T-cell (primary cell): ENCODE data around the gene DESI1. TPM values are rescaled to one million over a fixed set of nuclear protein-coding genes. Genes with fewer than 3 reads are reported as not detected.
"Not testable (repeated sequence)": the region's sequence is repeated elsewhere in the genome, so short reads cannot be mapped to it uniquely, and the experiment has no call there.

Experiments
- ATAC-seq, 4 experiments: fragments of 200-7000 bp in 3 of 4; fragments of 150-1000 bp in 1 of 4; cut with Tn5 transposase; replicated peaks in 1 of 4; 1 replicate in 3 of 4; 2 replicates in 1 of 4; pipeline ENCODE4 v1.10.0; 2021; ENCODE audit warnings: moderate library complexity in 3 of 4, mild to moderate bottlenecking in 2 of 4, moderate number of reproducible peaks in 1 of 4
- CTCF ChIA-PET, 2 donors: fragments of 300-600 bp; sonication (Branson Sonifier 250); formaldehyde crosslinking; loops; one replicate each; lab custom pipeline; 2022; ENCODE audit warnings: antibody characterized with exemption in 2 of 2; lab: Charles Lee
- POLR2A ChIA-PET, 2 donors: fragments of 300-600 bp; sonication (Branson Sonifier 250); formaldehyde crosslinking; loops; one replicate each; lab custom pipeline; 2022; ENCODE audit warnings: antibody characterized with exemption in 2 of 2; lab: Charles Lee
- DNase-seq, 35 experiments: peaks; one replicate each; pipeline versions ENCODE4 v3.0.0 to v3.0.0-alpha.2; 2013 to 2023
- H3K27ac ChIP-seq: one replicate; pipeline ENCODE4 v1.5.1; 2013; ENCODE audit warnings: low read length
- H3K27me3 ChIP-seq, 2 experiments: replicated peaks in 1 of 2; 1 replicate in 1 of 2; 2 replicates in 1 of 2; pipeline versions ENCODE4 v1.6.1 to v1.7.0; 2013; ENCODE audit warnings: low read length in 1 of 2, mixed read lengths in 1 of 2; ENCODE audit not compliant: control insufficient read depth in 2 of 2, insufficient read depth in 2 of 2; ENCODE audit errors: extremely low read depth in 1 of 2
- H3K36me3 ChIP-seq, 2 donors: 1 replicate in 1 of 2; 2 replicates in 1 of 2; pipeline versions ENCODE4 v1.6.1 to v1.7.0; 2013; ENCODE audit warnings: low read length in 1 of 2; ENCODE audit not compliant: control insufficient read depth in 2 of 2, insufficient read depth in 1 of 2; ENCODE audit errors: extremely low read depth in 1 of 2
- H3K4me1 ChIP-seq, 2 experiments: 1 replicate in 1 of 2; 2 replicates in 1 of 2; pipeline versions ENCODE4 v1.6.1 to v1.7.0; 2013; ENCODE audit warnings: low read length in 2 of 2, mixed read lengths in 1 of 2; ENCODE audit not compliant: insufficient read depth in 2 of 2, control insufficient read depth in 1 of 2; ENCODE audit errors: extremely low read depth in 1 of 2
- H3K4me3 ChIP-seq, 2 donors: 1 replicate in 1 of 2; 2 replicates in 1 of 2; pipeline versions ENCODE4 v1.5.1 to v1.7.0; 2013; ENCODE audit warnings: mild to moderate bottlenecking in 2 of 2, low read length in 1 of 2, moderate library complexity in 1 of 2; ENCODE audit not compliant: control insufficient read depth in 1 of 2; ENCODE audit errors: extremely low read depth in 1 of 2
- H3K9me3 ChIP-seq: 2 replicates; pipeline ENCODE4 v1.7.0; 2013
- H3K27ac Mint-ChIP-seq, 2 donors: one replicate each; pipeline ENCODE4 v1.8.0; 2020 to 2021; ENCODE audit warnings: mild to moderate bottlenecking in 2 of 2, mixed read lengths in 2 of 2
- H3K27me3 Mint-ChIP-seq, 2 donors: one replicate each; pipeline ENCODE4 v1.8.0; 2021 to 2022; ENCODE audit warnings: mixed read lengths in 2 of 2
- H3K36me3 Mint-ChIP-seq: one replicate; pipeline ENCODE4 v1.8.0; 2021; ENCODE audit warnings: mixed read lengths
- H3K4me1 Mint-ChIP-seq, 3 donors: one replicate each; pipeline ENCODE4 v1.8.0; 2020 to 2022; ENCODE audit warnings: mixed read lengths in 3 of 3, mild to moderate bottlenecking in 1 of 3
- H3K4me3 Mint-ChIP-seq, 3 donors: one replicate each; pipeline ENCODE4 v1.8.0; 2020 to 2022; ENCODE audit warnings: mild to moderate bottlenecking in 3 of 3, mixed read lengths in 3 of 3, moderate library complexity in 3 of 3
- H3K9me3 Mint-ChIP-seq, 3 donors: one replicate each; pipeline ENCODE4 v1.8.0; 2020 to 2022; ENCODE audit warnings: mixed read lengths in 3 of 3
- WGBS: methylation state at CpG from one replicate; pipeline ENCODE4 v1.1.5; 2013; ENCODE audit warnings: missing lambda C conversion rate; ENCODE audit not compliant: insufficient coverage; 5-methylcytosine and 5-hydroxymethylcytosine counted together
- total RNA-seq, 35 experiments: library from RNA in 6 of 35; stranded (reverse) in 6 of 35; fragments of 120-200 nt in 1 of 35; gene quantifications; one replicate each; pipeline versions ENCODE4 v1.2.1 to v1.2.4 and lab custom pipeline; 2013 to 2026

Gene DESI1
- 10 to 100 TPM; 19.9 to 31.3 (median 28.7) TPM for total RNA-seq
- total RNA-seq (2013): 22.6 TPM
- total RNA-seq (lab: John Stamatoyannopoulos, UW): 27.0 to 212 (median 43.8) reads per million in 29 experiments

GRCh38 chr22:41620589-41621098, at the start of gene DESI1:
TSS of gene DESI1 (minus strand) at chr22:41621043. CDS start at chr22:41620839, 204 bp downstream.
- WGBS: under 1% methylated on average over 33 of the region's 40 CpGs
- Histone ChIP-seq H3K36me3 (peaks cover 14 to 22% of the 10 kb centered on the region in 2 donors), H3K27ac (peak within 1 kb of the TSS; percentile 97), H3K9me3 (no peaks in the 10 kb centered on the region), H3K4me1 (peaks cover 18 to 35% of the 10 kb centered on the region in 2 experiments), H3K4me3 (peak within 1 kb of the TSS; percentile 88 to 92), H3K27me3 (no peaks in the 10 kb centered on the region)
- H3K4me1 Mint-ChIP-seq: peaks cover 32 to 62% (median 54%) of the 10 kb centered on the region in 3 donors
- POLR2A ChIA-PET: interaction anchor here (0.6 to 1.7 kb wide), 4 partner anchors 17 to 239 kb away, joined by 3 to 15 read pairs (median 5); partner anchors contain the start of genes PMM1 (in 1 of the 2) and TEF (in 1 of the 2)
- H3K9me3 Mint-ChIP-seq: no peaks in the 10 kb centered on the region
- peak within 1 kb of the TSS; percentile 95 to 100 (median 96) for H3K4me3 Mint-ChIP-seq
- DNase-seq (peak in 1 of 35 experiments; percentile 7), ATAC-seq (peak; percentile 24 to 40 (median 36))
- H3K27me3 Mint-ChIP-seq: no peaks in the 10 kb centered on the region
- H3K36me3 Mint-ChIP-seq: peaks cover 21% of the 10 kb centered on the region
- CTCF ChIA-PET: interaction anchor here in 1 of 2 donors (0.6 to 1.4 kb wide), 4 partner anchors 31 to 320 kb away, joined by 3 to 4 read pairs (median 3); partner anchors contain the start of gene PMM1
- peak within 1 kb of the TSS; percentile 96 to 97 for H3K27ac Mint-ChIP-seq

DNA sequence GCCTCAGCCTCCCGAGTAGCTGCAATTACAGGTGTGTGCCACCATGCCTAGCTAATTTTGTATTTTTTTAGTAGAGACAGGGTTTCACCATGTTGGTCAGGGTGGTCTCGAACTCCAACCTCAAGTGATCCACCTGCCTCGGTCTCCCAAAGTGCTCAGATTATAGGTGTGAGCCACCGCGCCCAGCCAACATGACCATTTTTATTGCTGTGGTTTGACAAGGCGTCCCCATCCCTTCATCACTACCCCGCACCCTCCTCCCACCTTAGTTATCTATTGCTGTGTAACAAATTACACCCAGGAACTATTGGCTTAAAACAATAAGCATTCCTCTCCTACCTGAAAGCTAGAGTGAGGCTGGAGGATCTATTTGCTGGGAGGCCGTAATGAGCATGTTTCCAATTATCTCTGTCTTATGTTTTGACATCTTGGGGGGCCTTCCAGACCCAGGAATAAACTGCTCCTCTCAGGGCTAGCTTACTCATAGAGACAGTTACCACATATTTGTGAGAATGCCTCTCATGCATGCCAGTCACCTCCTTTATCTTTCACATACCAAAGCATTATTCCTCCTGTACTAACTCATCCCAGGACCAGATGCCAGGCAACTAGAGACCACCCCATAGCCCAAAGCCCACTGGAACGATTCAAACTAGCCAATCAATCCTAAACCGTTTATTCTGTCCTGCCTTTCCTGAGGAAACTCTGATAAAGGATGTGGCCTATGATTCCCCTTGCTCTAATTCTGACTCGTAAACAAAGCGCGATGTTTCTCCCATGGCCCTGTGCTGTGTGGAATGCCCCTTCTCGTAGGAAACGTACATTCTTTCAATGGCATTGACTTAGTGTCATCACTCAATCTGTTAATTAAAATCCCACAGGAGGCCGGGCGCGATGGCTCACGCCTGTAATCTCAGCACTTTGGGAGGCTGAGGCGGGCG, 48.4 kb upstream of the DESI1 start:
- H3K4me3 Mint-ChIP-seq: no peak overlapping the region
- ChIA-PET CTCF (no interaction called here), POLR2A (interaction anchor here (0.7 kb wide), 3 partner anchors 39 to 406 kb away, joined by 5 to 15 read pairs (median 10); no protein-coding TSS in a partner anchor)
- no peaks in the 10 kb centered on the region for H3K9me3 ChIP-seq
- peaks cover 16 to 19% (median 17%) of the 10 kb centered on the region in 3 donors for H3K4me1 Mint-ChIP-seq
- peak overlapping the region in 1 of 2 donors; percentile 16 for H3K27ac Mint-ChIP-seq
- no peak overlapping the region for H3K4me3 ChIP-seq
- H3K36me3 Mint-ChIP-seq: peaks cover 8% of the 10 kb centered on the region
- H3K27me3 Mint-ChIP-seq: no peaks in the 10 kb centered on the region
- no peaks in the 10 kb centered on the region for H3K27me3 ChIP-seq
- DNase-seq (no peak), ATAC-seq (no peak)
- no peak overlapping the region for H3K27ac ChIP-seq
- no peaks in the 10 kb centered on the region for H3K9me3 Mint-ChIP-seq
- 90% methylated on average over 8 of the region's 21 CpGs for WGBS
- H3K4me1 ChIP-seq: peaks cover 0 to 20% of the 10 kb centered on the region in 2 experiments
- H3K36me3 ChIP-seq: peaks cover 5 to 27% of the 10 kb centered on the region in 2 donors

GRCh38 chr22:41664951-41665350, 44.1 kb upstream of the DESI1 start:
- Mint-ChIP-seq H3K27me3 (no peaks in the 10 kb centered on the region), H3K27ac (peak overlapping the region; percentile 36 to 61), H3K4me1 (peaks cover 12 to 15% (median 13%) of the 10 kb centered on the region in 3 donors), H3K4me3 (no peak overlapping the region), H3K36me3 (peaks cover 30% of the 10 kb centered on the region), H3K9me3 (no peaks in the 10 kb centered on the region)
- ATAC-seq: no peak
- POLR2A ChIA-PET: interaction anchor here in 1 of 2 donors (0.5 kb wide), 1 partner anchor 135 kb away, joined by 3 read pairs; no protein-coding TSS in a partner anchor
- no peak for DNase-seq
- CTCF ChIA-PET: interaction anchor here in 1 of 2 donors (0.5 kb wide), 1 partner anchor 14 kb away, joined by 3 read pairs; no protein-coding TSS in a partner anchor
- peaks cover 6 to 50% of the 10 kb centered on the region in 2 donors for H3K36me3 ChIP-seq
- no peaks in the 10 kb centered on the region for H3K27me3 ChIP-seq
- no peaks in the 10 kb centered on the region for H3K9me3 ChIP-seq
- peaks cover 0 to 20% of the 10 kb centered on the region in 2 experiments for H3K4me1 ChIP-seq
- no peak overlapping the region for H3K27ac ChIP-seq
- H3K4me3 ChIP-seq: no peak overlapping the region
- WGBS: 85% methylated on average over 2 of the region's 3 CpGs

GRCh38 chr22:41664490-41664889, 43.6 kb upstream of the DESI1 start:
- peaks cover 8 to 55% of the 10 kb centered on the region in 2 donors for H3K36me3 ChIP-seq
- H3K4me1 Mint-ChIP-seq: peaks cover 12 to 14% (median 13%) of the 10 kb centered on the region in 3 donors

GRCh38 chr22:41663594-41663993, 42.8 kb upstream of the DESI1 start:
- DNase-seq: not testable (repeated sequence)

More at GRCh38 chr22:41664490-41664889, 43.6 kb upstream of the DESI1 start:
- Mint-ChIP-seq H3K4me3 (no peak overlapping the region), H3K27ac (peak overlapping the region in 1 of 2 donors; percentile 8), H3K27me3 (no peaks in the 10 kb centered on the region), H3K36me3 (peaks cover 32% of the 10 kb centered on the region), H3K9me3 (no peaks in the 10 kb centered on the region)
- ATAC-seq (no peak), DNase-seq (no peak)
- CTCF ChIA-PET: interaction anchor here in 1 of 2 donors (0.5 kb wide), 1 partner anchor 14 kb away, joined by 3 read pairs; no protein-coding TSS in a partner anchor
- Histone ChIP-seq H3K27ac (no peak overlapping the region), H3K9me3 (no peaks in the 10 kb centered on the region), H3K4me1 (peaks cover 0 to 20% of the 10 kb centered on the region in 2 experiments), H3K27me3 (no peaks in the 10 kb centered on the region), H3K4me3 (no peak overlapping the region)
- POLR2A ChIA-PET: interaction anchor here in 1 of 2 donors (0.6 kb wide), 1 partner anchor 298 kb away, joined by 3 read pairs; no protein-coding TSS in a partner anchor

More at GRCh38 chr22:41663594-41663993, 42.8 kb upstream of the DESI1 start:
- Mint-ChIP-seq H3K4me1 (peaks cover 11 to 13% (median 12%) of the 10 kb centered on the region in 3 donors), H3K36me3 (peaks cover 32% of the 10 kb centered on the region), H3K27ac (peak overlapping the region in 1 of 2 donors; percentile 1)
- not testable (repeated sequence) for H3K27ac ChIP-seq, H3K9me3 ChIP-seq, ATAC-seq, H3K27me3 Mint-ChIP-seq, H3K4me3 Mint-ChIP-seq, H3K4me3 ChIP-seq, H3K27me3 ChIP-seq, H3K9me3 Mint-ChIP-seq
- ChIA-PET POLR2A (interaction anchor here in 1 of 2 donors (0.6 to 1.0 kb wide), 2 partner anchors 10 to 297 kb away, joined by 3 to 4 read pairs; no protein-coding TSS in a partner anchor), CTCF (interaction anchor here in 1 of 2 donors (0.6 kb wide), 1 partner anchor 46 kb away, joined by 6 read pairs; no protein-coding TSS in a partner anchor)
- Histone ChIP-seq H3K4me1 (peaks cover 0 to 20% of the 10 kb centered on the region in 2 experiments), H3K36me3 (peaks cover 17 to 64% of the 10 kb centered on the region in 2 donors)
- whole genome bisulfite sequencing: 90% methylated on average over 2 of the region's 9 CpGs
